Measurements from ENCODE around the gene OSGIN1. TPM values are rescaled to one million over a fixed set of nuclear protein-coding genes. Genes with fewer than 3 reads are reported as not detected.

Gene OSGIN1
- polyA plus RNA-seq, 1 donor from 2014 or later, result 2.1 TPM

- Histone ChIP-seq H3K4me2 (ENCODE audit: low read length) (no peak overlapping the region), H3F3A (ENCODE audit: insufficient read depth, low read length, poor library complexity, severe bottlenecking) (no peaks in the 10 kb centered on the region), H3K4me3 (ENCODE audit: low read length) (no peak overlapping the region), H3K9me2 (ENCODE audit: insufficient read depth, low read length) (no peaks in the 10 kb centered on the region), H4K20me1 (ENCODE audit: insufficient read depth) (no peaks in the 10 kb centered on the region), H3K9me3 (ENCODE audit: low read length) (no peaks in the 10 kb centered on the region), H3K9ac (ENCODE audit: low read length) (no peak overlapping the region), H3K27ac (ENCODE audit: low read length) (no peak overlapping the region), H3K36me3 (ENCODE audit: insufficient read depth, low read length) (no peaks in the 10 kb centered on the region), H3K79me2 (replicated peaks; ENCODE audit: insufficient read depth, low read length) (no peaks in the 10 kb centered on the region), H2AFZ (ENCODE audit: low read depth, low read length) (no peak overlapping the region), H3K27me3 (ENCODE audit: insufficient read depth, low read depth, low read length) (no peaks in the 10 kb centered on the region)
- TF ChIP-seq EZH2 (IDR thresholded peaks at IDR 0.05; ENCODE audit: borderline replicate concordance, insufficient read depth, low read length, poor library complexity, severe bottlenecking) (no peak), CTCF (IDR thresholded peaks at IDR 0.05; ENCODE audit: poor library complexity, severe bottlenecking) (no peak), POLR2AphosphoS5 (IDR thresholded peaks at IDR 0.05) (no peak), SMC3 (conservative IDR thresholded peaks at IDR 0.05; ENCODE audit: poor library complexity) (no peak), MXI1 (conservative IDR thresholded peaks at IDR 0.05; ENCODE audit: poor library complexity, severe bottlenecking) (no peak), EP300 (conservative IDR thresholded peaks at IDR 0.05; ENCODE audit: poor library complexity, severe bottlenecking) (no peak), REST (IDR thresholded peaks at IDR 0.05; ENCODE audit: borderline replicate concordance) (no peak), TAF1 (IDR thresholded peaks at IDR 0.05; ENCODE audit: low read depth) (no peak), RAD21 (conservative IDR thresholded peaks at IDR 0.05) (no peak)
Observed at GRCh38 chr16:83925095-83925905, 27.7 kb upstream of the OSGIN1 start.

GRCh38 chr16:83925957-83926725 is 26.9 kb upstream of the OSGIN1 start:
- H3K9me2 ChIP-seq (ENCODE audit: insufficient read depth, low read length), result no peaks in the 10 kb centered on the region
- no peaks in the 10 kb centered on the region for H3K36me3 ChIP-seq (ENCODE audit: insufficient read depth, low read length)
- no peak overlapping the region for H2AFZ ChIP-seq (ENCODE audit: low read depth, low read length)
- H3K27me3 ChIP-seq (ENCODE audit: insufficient read depth, low read depth, low read length), result no peaks in the 10 kb centered on the region
- H3K4me3 ChIP-seq (ENCODE audit: low read length), result no peak overlapping the region
- no peaks in the 10 kb centered on the region for H4K20me1 ChIP-seq (ENCODE audit: insufficient read depth)
- TF ChIP-seq SMC3 (conservative IDR thresholded peaks at IDR 0.05; ENCODE audit: poor library complexity), result no peak
- no peaks in the 10 kb centered on the region for H3F3A ChIP-seq (ENCODE audit: insufficient read depth, low read length, poor library complexity, severe bottlenecking)
- no peaks in the 10 kb centered on the region for H3K9me3 ChIP-seq (ENCODE audit: low read length)
- no peak overlapping the region for H3K4me2 ChIP-seq (ENCODE audit: low read length)
- H3K27ac ChIP-seq (ENCODE audit: low read length), result no peak overlapping the region
- no peaks in the 10 kb centered on the region for H3K79me2 ChIP-seq (replicated peaks; ENCODE audit: insufficient read depth, low read length)
- H3K9ac ChIP-seq (ENCODE audit: low read length), result no peak overlapping the region
